Activated CD4-positive, alpha-beta memory T cell treated with anti-CD3 and anti-CD28 coated beads for 36 hours (primary cell): ENCODE measurements around the gene LRP2. TPM values are rescaled to one million over a fixed set of nuclear protein-coding genes. Genes with fewer than 3 reads are reported as not detected.

ENCODE experiments used
- CTCF ChIA-PET: fragments of 350-600 bp; sonication (Branson Sonifier 250); formaldehyde crosslinking; loops from one replicate; lab custom pipeline; 2021; ENCODE audit warnings: antibody characterized with exemption, inconsistent platforms; lab: Charles Lee
- POLR2A ChIA-PET: fragments of 350-600 bp; sonication (Branson Sonifier 250); formaldehyde crosslinking; loops from one replicate; lab custom pipeline; 2021; ENCODE audit warnings: antibody characterized with exemption; lab: Charles Lee
- DNase-seq: peaks from one replicate; pipeline ENCODE4 v3.0.0-alpha.2; 2020
- H3K27ac Mint-ChIP-seq: one replicate; pipeline ENCODE4 v1.8.0; 2021; ENCODE audit warnings: mixed read lengths
- H3K27me3 Mint-ChIP-seq: one replicate; pipeline ENCODE4 v1.8.0; 2021; ENCODE audit warnings: mixed read lengths
- H3K36me3 Mint-ChIP-seq: one replicate; pipeline ENCODE4 v1.8.0; 2021; ENCODE audit warnings: mixed read lengths
- H3K4me1 Mint-ChIP-seq: one replicate; pipeline ENCODE4 v1.8.0; 2021; ENCODE audit warnings: low read depth, mixed read lengths
- H3K4me3 Mint-ChIP-seq: one replicate; pipeline ENCODE4 v1.8.0; 2021; ENCODE audit warnings: mild to moderate bottlenecking, mixed read lengths
- H3K9me3 Mint-ChIP-seq: one replicate; pipeline ENCODE4 v1.8.0; 2021; ENCODE audit warnings: mixed read lengths
- intact Hi-C: fragments of 100-400 bp; cut with micrococcal nuclease; formaldehyde crosslinking; loops from one replicate; pipeline ENCODE4 v1.15.1; 2023
- total RNA-seq, 2 experiments: library from RNA; stranded (reverse); gene quantifications; one replicate each; pipeline ENCODE4 v1.2.3, GENCODE V29; 2021

LRP2 gene
- total RNA-seq, 2 experiments from 2014 or later = 0.27 to 0.52 TPM

GRCh38 chr2:169086893-169087467, 275.4 kb downstream of the LRP2 start:
- Mint-ChIP-seq H3K27me3 (peaks cover 3% of the 10 kb centered on the region), H3K4me1 (peaks cover 4% of the 10 kb centered on the region), H3K9me3 (no peaks in the 10 kb centered on the region), H3K4me3 (no peak overlapping the region), H3K36me3 (peaks cover 11% of the 10 kb centered on the region), H3K27ac (no peak overlapping the region)
- intact Hi-C loops = no loop called here
- CTCF ChIA-PET = no interaction called here
- no peak for DNase-seq
- POLR2A ChIA-PET = no interaction called here

- intact Hi-C loops = no loop called here
- no peak for DNase-seq
- H3K4me1 Mint-ChIP-seq = peaks cover 4% of the 10 kb centered on the region
- H3K9me3 Mint-ChIP-seq = no peaks in the 10 kb centered on the region
- POLR2A ChIA-PET = no interaction called here
- peaks cover 11% of the 10 kb centered on the region for H3K36me3 Mint-ChIP-seq
- CTCF ChIA-PET = interaction anchor here (1.5 kb wide), 1 partner anchor 49 kb away, joined by 3 read pairs; no protein-coding TSS in a partner anchor
- no peak overlapping the region for H3K4me3 Mint-ChIP-seq
- H3K27ac Mint-ChIP-seq = no peak overlapping the region
- H3K27me3 Mint-ChIP-seq = peaks cover 5% of the 10 kb centered on the region
Measured at GRCh38 chr2:169082995-169083394, 279.3 kb downstream of the LRP2 start.

GRCh38 chr2:169081551-169081950, 280.8 kb downstream of the LRP2 start:
- ChIA-PET POLR2A (no interaction called here), CTCF (no interaction called here)
- Mint-ChIP-seq H3K9me3 (no peaks in the 10 kb centered on the region), H3K4me1 (peaks cover 4% of the 10 kb centered on the region), H3K27ac (no peak overlapping the region), H3K27me3 (peaks cover 5% of the 10 kb centered on the region), H3K4me3 (no peak overlapping the region), H3K36me3 (peaks cover 11% of the 10 kb centered on the region)
- intact Hi-C loops = no loop called here
- no peak for DNase-seq

- Mint-ChIP-seq H3K36me3 (peaks cover 4% of the 10 kb centered on the region), H3K27me3 (peaks cover 2% of the 10 kb centered on the region), H3K4me1 (peaks cover 4% of the 10 kb centered on the region), H3K4me3 (no peak overlapping the region), H3K9me3 (no peaks in the 10 kb centered on the region), H3K27ac (no peak overlapping the region)
- ChIA-PET CTCF (no interaction called here), POLR2A (no interaction called here)
- no peak for DNase-seq
- intact Hi-C loops = no loop called here
Measured at GRCh38 chr2:169080250-169081069, 281.9 kb downstream of the LRP2 start.

- no peak for DNase-seq
- no peaks in the 10 kb centered on the region for H3K9me3 Mint-ChIP-seq
- no peaks in the 10 kb centered on the region for H3K36me3 Mint-ChIP-seq
- peaks cover 19% of the 10 kb centered on the region for H3K4me1 Mint-ChIP-seq
- intact Hi-C loops = no loop called here
- ChIA-PET POLR2A (no interaction called here), CTCF (interaction anchor here (0.7 kb wide), 1 partner anchor 64 kb away, joined by 5 read pairs; no protein-coding TSS in a partner anchor)
- H3K27me3 Mint-ChIP-seq = peaks cover 2% of the 10 kb centered on the region
- H3K27ac Mint-ChIP-seq = no peak overlapping the region
- no peak overlapping the region for H3K4me3 Mint-ChIP-seq
Measured at GRCh38 chr2:169077674-169078240, 284.6 kb downstream of the LRP2 start.

Other genes starting within 250 kb of the LRP2 start
- gene BBS5, start 117.0 kb upstream of the LRP2 start, total RNA-seq = 1 to 10 TPM; 2.4 to 3.4 TPM
- gene KLHL41, start 147.2 kb upstream of the LRP2 start, total RNA-seq = under 1 TPM in 1 of 2 experiments, not detected in 1; 0.55 TPM
- gene FASTKD1, start 211.3 kb upstream of the LRP2 start, total RNA-seq = 10 to 100 TPM; 41.6 to 47.6 TPM
- 10 to 100 TPM; 52.3 to 55.3 TPM for gene PPIG, start 221.8 kb upstream of the LRP2 start, total RNA-seq